Nephron (organoid): Measurements from ENCODE around the gene ANKLE1.

ENCODE experiments used
- H3K27ac Mint-ChIP-seq, 3 experiments: 2 replicates each; pipeline ENCODE4 v1.8.0; 2020; ENCODE audit warnings: mixed read lengths in 3 of 3, mild to moderate bottlenecking in 2 of 3, moderate library complexity in 1 of 3
- H3K27me3 Mint-ChIP-seq: 2 replicates; pipeline ENCODE4 v1.8.0; 2021; ENCODE audit warnings: low read depth, mild to moderate bottlenecking, moderate library complexity, mixed read lengths
- H3K36me3 Mint-ChIP-seq: 2 replicates; pipeline ENCODE4 v1.8.0; 2020; ENCODE audit warnings: low read depth, mixed read lengths
- H3K4me1 Mint-ChIP-seq: 2 replicates; pipeline ENCODE4 v1.8.0; 2020; ENCODE audit warnings: mixed read lengths
- H3K4me3 Mint-ChIP-seq, 3 experiments: 2 replicates each; pipeline ENCODE4 v1.8.0; 2020; ENCODE audit warnings: mild to moderate bottlenecking in 3 of 3, mixed read lengths in 3 of 3, moderate library complexity in 2 of 3
- H3K9me3 Mint-ChIP-seq: 2 replicates; pipeline ENCODE4 v1.8.0; 2020; ENCODE audit warnings: mixed read lengths
- TF ChIP-seq, protein P1 (sequence below), 3 experiments: fragments of 200-600 bp; sonication (generic); IDR thresholded peaks; one replicate each; pipeline ENCODE4 v1.5.0; 2021; ENCODE audit warnings: antibody characterized with exemption in 3 of 3; ENCODE audit not compliant: unreplicated experiment in 3 of 3

ANKLE1 gene

DNA sequence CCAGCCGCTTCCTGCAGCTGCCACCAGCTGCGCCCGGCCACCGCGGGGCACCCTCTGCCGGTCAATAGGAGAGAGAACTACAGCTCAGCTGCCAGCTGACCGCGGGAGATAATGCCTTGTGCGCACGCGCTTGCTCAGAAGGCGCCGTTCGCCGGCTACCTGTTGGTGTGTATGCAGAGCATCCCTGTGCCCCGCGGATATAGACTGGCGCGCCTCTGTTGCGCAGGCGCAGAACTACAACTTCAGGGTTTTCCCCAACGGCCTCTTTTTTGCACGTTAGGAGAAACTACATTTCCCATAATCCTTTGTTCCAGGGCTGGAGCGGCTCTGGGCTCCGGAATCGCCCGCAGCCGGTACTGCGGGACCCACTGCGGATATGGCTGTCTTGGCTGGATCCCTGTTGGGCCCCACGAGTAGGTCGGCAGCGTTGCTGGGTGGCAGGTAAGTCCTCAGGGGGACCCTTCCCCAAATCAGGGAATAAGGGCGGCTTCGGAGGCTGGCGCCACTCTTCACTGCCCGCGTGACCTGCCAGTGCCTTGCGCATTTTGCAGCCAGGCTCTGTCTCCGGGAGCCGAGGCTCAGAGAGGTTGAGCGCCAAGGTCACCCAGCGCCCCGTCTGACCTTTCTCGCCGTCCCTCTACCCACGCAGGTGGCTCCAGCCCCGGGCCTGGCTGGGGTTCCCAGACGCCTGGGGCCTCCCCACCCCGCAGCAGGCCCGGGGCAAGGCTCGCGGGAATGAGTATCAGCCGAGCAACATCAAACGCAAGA is 24.0 kb downstream of the ANKLE1 start, which contains the start of gene MRPL34:
Gene MRPL34, plus strand, starts transcription at position 356 of the 768 bp plus-strand sequence. Its CDS starts 21 bp downstream, at position 377.
- H3K9me3 Mint-ChIP-seq, result no peaks in the 10 kb centered on the region

DNA sequence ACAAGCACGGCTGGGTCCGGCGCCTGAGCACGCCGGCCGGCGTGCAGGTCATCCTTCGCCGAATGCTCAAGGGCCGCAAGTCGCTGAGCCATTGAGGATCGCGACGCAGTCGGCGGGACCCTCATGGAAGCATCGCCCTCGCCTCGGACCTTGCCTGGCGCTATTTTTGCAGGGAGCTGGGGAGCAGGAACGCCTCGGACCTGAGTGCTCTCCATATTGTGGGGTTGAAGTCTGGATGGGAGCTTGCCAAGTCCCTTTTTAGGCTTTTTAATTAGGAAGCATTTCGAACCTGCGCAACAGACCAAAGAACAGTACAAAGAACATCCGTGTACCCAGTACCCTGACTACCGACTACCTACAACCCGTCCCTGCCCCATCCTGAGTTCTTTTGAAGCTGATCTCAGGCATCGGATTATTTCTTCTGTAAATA is 24.6 kb downstream of the ANKLE1 start:
- no peaks in the 10 kb centered on the region for H3K27me3 Mint-ChIP-seq
- H3K27ac Mint-ChIP-seq, result peak overlapping the region; percentile 86 to 87 (median 87)
- H3K9me3 Mint-ChIP-seq, result no peaks in the 10 kb centered on the region
- TF ChIP-seq, protein P1, sequence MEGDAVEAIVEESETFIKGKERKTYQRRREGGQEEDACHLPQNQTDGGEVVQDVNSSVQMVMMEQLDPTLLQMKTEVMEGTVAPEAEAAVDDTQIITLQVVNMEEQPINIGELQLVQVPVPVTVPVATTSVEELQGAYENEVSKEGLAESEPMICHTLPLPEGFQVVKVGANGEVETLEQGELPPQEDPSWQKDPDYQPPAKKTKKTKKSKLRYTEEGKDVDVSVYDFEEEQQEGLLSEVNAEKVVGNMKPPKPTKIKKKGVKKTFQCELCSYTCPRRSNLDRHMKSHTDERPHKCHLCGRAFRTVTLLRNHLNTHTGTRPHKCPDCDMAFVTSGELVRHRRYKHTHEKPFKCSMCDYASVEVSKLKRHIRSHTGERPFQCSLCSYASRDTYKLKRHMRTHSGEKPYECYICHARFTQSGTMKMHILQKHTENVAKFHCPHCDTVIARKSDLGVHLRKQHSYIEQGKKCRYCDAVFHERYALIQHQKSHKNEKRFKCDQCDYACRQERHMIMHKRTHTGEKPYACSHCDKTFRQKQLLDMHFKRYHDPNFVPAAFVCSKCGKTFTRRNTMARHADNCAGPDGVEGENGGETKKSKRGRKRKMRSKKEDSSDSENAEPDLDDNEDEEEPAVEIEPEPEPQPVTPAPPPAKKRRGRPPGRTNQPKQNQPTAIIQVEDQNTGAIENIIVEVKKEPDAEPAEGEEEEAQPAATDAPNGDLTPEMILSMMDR (IDR thresholded peaks at IDR 0.05; ENCODE audit: unreplicated experiment in 3 of 3), result no peak
- peak overlapping the region; percentile 90 to 95 (median 94) for H3K4me3 Mint-ChIP-seq
- H3K36me3 Mint-ChIP-seq, result peaks cover 5% of the 10 kb centered on the region
- peaks cover 61% of the 10 kb centered on the region for H3K4me1 Mint-ChIP-seq

More for the DNA sequence above, 24.0 kb downstream of the ANKLE1 start, which contains the start of gene MRPL34:
- TF ChIP-seq, protein P1 (IDR thresholded peaks at IDR 0.05; ENCODE audit: unreplicated experiment in 3 of 3), result peak; percentile 76 to 82 (median 81)
- H3K4me3 Mint-ChIP-seq, result peak within 1 kb of the TSS; percentile 90 to 95 (median 94)
- H3K4me1 Mint-ChIP-seq, result peaks cover 59% of the 10 kb centered on the region
- peaks cover 5% of the 10 kb centered on the region for H3K36me3 Mint-ChIP-seq
- H3K27ac Mint-ChIP-seq, result peak within 1 kb of the TSS; percentile 86 to 93 (median 87)
- H3K27me3 Mint-ChIP-seq, result no peaks in the 10 kb centered on the region

DNA sequence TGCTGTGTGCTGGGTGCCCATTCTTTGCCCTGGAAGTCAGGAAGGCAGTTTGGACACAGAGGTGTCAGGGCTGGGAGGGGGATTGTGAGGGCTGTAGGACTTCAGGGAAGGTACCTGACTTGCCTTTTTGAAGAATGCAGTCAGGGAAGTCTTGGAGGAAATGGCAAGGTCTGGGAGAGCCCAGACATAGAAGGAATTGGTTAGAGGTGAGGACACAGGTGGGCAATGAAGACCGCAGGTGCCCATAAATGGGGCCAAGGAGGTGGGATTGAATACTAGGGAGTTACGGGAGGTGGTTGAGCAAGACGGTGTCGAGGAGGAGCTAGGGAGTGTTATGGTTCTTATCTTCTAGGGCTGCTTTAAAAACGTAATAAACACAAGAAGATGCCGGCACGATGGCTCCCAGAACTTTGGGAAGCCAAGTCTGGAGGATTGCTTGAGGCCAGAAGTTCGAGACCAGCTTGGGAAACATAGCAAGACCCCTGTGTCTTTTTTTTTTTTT is 26.2 kb downstream of the ANKLE1 start:
- H3K4me3 Mint-ChIP-seq, result peak overlapping the region; percentile 90 to 95 (median 94)
- peaks cover 4% of the 10 kb centered on the region for H3K36me3 Mint-ChIP-seq
- TF ChIP-seq, protein P1 (IDR thresholded peaks at IDR 0.05; ENCODE audit: unreplicated experiment in 3 of 3), result no peak
- H3K9me3 Mint-ChIP-seq, result no peaks in the 10 kb centered on the region
- H3K4me1 Mint-ChIP-seq, result peaks cover 55% of the 10 kb centered on the region
- peak overlapping the region in 2 of 3 experiments; percentile 11 to 18 for H3K27ac Mint-ChIP-seq
- no peaks in the 10 kb centered on the region for H3K27me3 Mint-ChIP-seq

DNA sequence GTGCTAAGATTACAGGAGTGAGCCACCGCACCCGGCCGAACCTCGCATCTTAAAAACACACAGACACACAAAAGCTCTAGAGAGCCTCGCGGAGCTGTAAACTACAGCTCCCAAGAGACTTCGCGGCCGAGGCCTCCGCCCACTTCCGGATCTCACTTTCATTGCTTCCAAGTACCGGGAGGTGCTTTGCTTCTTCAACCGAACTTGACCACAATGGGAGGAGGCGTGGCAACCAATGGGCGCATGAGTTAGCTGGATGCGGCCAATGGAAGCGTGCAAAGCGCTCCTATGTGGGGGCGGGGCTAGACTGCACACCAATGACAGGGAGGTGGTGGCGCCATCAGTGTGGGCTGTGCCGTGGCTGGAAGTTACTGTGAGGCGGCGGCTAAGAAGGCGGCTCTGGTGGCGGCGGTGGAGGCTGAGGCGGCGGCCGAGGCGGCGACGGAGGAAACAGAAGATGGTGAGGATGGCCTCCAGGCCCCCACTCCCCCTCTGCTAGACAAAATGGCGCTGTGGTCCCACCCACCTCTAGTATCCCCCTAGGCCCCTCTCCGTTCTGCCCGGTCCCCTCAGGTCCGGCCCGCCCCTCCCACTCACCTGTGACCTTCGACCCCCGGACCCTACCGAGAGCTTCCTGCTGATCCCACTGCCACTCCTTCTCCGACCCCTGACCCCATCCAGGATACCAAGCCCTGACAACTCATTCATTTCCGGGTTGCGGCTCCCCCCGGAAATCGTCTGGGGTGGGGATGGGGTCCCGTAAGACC is 27.7 kb downstream of the ANKLE1 start, which contains the start of gene DDA1:
Gene DDA1, plus strand, starts transcription at position 366 of the 767 bp plus-strand sequence. Its CDS starts 92 bp downstream, at position 458.
- no peaks in the 10 kb centered on the region for H3K9me3 Mint-ChIP-seq
- H3K4me3 Mint-ChIP-seq, result peak within 1 kb of the TSS; percentile 95 to 97 (median 96)
- H3K4me1 Mint-ChIP-seq, result peaks cover 43% of the 10 kb centered on the region
- TF ChIP-seq, protein P1 (IDR thresholded peaks at IDR 0.05; ENCODE audit: unreplicated experiment in 3 of 3), result no peak
- H3K27ac Mint-ChIP-seq, result peak within 1 kb of the TSS; percentile 84 to 87 (median 86)
- peaks cover 12% of the 10 kb centered on the region for H3K36me3 Mint-ChIP-seq
- no peaks in the 10 kb centered on the region for H3K27me3 Mint-ChIP-seq

DNA sequence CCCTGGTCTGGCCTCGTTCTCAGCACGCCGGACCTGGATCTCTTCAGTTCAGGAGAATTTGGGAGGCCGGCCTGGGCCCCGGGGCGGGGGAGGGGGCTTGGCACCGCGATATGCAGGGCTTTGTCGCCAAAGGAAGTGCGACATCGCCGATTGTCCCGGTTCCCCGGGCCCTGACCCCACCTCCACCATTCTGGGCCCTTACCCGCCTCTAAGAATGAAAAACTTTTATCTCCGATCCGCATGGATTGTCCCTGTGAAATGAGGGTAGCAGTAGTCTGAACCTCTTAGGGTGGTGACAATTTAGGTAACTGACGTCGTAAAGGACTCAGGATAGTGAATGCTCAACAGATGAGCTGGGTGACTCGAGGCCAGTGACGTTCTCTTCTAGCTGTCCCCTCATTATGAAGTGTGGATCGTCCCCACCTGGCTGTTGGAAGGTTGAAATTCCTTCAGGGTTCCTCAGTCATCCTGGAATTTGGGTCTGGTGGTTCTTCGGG is 28.3 kb downstream of the ANKLE1 start:
- Mint-ChIP-seq H3K36me3 (peaks cover 12% of the 10 kb centered on the region), H3K27me3 (no peaks in the 10 kb centered on the region), H3K4me3 (peak overlapping the region; percentile 95 to 97 (median 96)), H3K4me1 (peaks cover 36% of the 10 kb centered on the region), H3K9me3 (no peaks in the 10 kb centered on the region), H3K27ac (peak overlapping the region; percentile 37 to 84 (median 79))
- TF ChIP-seq, protein P1 (IDR thresholded peaks at IDR 0.05; ENCODE audit: unreplicated experiment in 3 of 3), result no peak
